SH-SY5Y (cell line): Measurements from ENCODE around the gene PKP2.

Experiments used
- GATA2 ChIP-seq: IDR thresholded peaks from 2 replicates; pipeline ENCODE4 v1.6.1; 2011; ENCODE audit warnings: mild to moderate bottlenecking, low read depth, low read length
- GATA3 ChIP-seq: IDR thresholded peaks from 2 replicates; pipeline ENCODE4 v1.6.1; 2011; ENCODE audit warnings: low read depth, mild to moderate bottlenecking, low read length, moderate library complexity

DNA sequence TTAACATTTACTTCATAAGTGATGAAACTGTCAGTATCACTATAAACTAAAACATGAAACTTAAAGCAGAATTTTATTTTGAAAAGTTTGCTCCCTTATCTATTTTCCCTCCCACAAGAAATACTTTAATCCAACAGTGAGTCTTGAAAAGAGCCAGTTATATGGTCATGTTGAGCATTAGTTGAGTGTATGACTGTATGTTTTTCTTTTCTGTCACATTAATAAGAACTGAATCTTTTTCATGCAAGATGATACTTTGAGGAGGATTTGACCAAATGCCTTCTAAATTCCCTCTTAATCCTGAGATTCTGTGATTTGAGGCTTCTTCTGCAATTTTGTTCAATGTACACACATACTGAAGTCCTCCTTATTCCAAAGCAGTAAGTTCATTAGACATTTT is 107.1 kb downstream of the PKP2 start:
- TF ChIP-seq GATA3 = no peak
- TF ChIP-seq GATA2 = no peak
